Superior temporal gyrus (tissue), 1 donor: ENCODE results near the gene SLC1A5.
"Not testable (repeated sequence)": the region's sequence is repeated elsewhere in the genome, so short reads cannot be mapped to it uniquely, and the experiment has no call there.

Source experiments
- DNase-seq: peaks from one replicate; pipeline ENCODE4 v3.0.0-alpha.2; 2016; ENCODE audit errors: extremely low spot score

The SLC1A5 gene

DNA sequence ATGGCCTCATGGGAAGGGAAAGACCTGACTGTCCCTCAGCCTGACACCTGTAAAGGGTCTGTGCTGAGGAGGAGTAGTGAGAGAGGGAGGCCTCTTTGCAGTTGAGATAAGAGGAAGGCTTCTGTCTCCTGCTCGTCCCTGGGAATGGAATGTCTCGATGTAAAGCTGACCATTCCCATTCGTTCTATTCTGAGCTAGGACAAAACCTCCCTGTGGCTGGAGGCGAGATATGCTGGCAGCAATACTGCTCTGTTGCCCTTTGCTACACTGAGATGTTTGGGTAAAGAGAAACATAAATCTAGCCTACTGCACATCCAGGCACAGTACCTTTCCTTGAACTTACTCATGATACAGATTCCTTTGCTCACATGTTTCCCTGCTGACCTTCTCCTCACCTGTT is 19.6 kb downstream of the SLC1A5 start:
- DNase-seq: not testable (repeated sequence)

DNA sequence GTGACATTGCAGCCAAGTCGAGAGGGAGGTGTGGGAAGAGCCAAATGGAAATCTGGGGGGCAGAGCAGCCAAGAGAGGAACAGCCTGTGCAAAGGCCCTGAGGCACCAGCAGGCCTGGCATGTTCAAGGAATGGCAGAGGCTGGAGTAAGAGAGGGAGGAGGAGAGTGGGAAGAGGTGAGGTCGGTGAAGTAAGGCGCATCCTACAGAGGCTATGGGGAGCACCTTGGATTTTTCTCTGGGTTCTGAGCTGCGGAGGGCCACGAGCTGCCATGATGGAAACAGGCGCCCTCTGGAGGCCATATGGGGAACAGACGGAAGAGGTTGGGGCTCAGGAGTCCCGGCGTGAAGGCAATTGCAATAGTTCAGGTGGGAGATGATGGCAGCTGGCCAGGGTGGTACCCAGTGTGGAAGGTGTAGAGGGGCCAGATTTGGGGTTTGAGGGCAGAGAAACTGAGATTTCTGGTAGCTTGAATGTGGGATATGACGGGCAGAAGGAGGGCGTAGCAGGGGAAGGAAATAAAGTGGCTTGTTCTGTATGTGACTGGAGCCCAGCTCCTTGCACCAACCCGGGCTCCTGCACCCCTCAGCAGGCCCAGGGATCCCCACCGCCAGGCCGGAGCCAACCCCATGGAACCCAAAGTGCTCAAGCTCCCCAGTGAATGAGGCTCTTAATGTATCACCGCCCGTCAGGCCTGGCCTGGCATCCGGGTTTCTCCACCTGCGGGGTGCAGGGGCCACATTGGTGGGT is 21.7 kb downstream of the SLC1A5 start:
- no peak for DNase-seq

DNA sequence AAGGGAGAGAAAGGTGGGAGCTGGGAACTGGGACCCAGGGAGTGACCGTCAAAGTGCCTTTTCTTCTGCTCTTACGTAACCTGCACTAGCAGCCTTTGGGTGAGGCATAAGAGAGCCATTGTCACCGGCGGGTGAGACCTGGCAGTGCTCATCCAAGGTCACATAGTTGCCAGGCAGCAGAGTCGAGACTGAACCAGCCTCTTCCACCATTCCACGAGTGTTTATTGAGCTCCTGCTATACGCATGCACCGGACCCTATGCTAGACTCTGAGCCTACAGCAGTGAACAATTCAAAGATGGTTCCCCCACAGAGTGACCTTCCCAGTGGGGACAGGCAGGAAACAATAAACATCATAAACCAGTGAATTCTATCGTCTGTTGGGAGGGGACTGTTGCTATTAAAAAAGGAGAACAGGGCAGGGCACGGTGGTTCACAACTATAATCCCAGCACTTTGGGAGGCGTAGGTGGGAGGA is 23.5 kb downstream of the SLC1A5 start:
- DNase-seq: no peak

DNA sequence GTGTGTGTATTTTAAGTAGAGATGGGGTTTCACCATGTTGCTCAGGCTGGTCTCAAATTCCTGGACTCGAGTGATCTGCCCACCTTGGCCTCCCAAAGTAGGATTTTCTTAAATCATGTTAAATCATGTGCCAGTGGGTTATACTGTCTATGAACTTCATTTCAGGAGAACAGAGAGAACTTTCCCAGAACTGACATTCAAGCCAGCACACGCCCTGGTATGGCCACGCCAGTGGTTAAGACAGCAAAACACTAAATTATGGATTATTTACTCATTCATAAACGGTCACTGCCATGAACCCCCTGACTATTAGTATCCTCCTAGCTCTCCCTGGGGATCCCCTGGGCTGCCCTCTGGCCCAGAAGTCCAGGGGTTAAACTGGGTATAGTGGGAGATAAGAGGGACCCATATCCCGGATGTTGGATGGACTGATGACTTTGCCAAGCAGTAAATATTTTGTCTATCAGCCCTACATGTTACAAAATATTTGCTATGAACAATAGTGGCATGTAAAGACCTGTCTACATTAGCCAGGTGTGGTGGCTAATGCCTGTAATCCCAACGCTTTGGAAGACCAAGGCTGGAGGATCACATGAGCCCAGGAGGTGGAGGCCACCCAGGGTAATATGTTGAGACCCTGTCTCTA is 26.0 kb downstream of the SLC1A5 start:
- DNase-seq: no peak

DNA sequence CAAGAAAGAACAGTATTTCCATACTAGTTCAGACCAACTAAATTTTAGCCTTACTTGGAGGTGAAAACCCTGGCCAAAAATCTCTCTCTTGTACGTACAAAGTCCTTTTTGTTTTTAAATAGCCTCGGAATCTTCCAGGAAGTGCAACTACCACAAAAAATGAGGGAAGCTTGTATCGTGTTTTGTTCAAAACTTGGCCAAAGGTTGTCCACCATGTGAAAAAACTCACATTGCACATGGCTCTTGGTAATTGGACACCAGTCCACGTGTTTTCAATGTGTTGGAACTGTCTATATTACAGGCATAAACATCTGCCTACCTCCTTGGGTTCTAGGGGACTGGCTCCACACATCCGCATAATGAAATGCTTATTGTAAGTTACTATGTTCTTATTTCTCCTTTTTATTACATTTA is 27.0 kb downstream of the SLC1A5 start:
- no peak for DNase-seq

DNA sequence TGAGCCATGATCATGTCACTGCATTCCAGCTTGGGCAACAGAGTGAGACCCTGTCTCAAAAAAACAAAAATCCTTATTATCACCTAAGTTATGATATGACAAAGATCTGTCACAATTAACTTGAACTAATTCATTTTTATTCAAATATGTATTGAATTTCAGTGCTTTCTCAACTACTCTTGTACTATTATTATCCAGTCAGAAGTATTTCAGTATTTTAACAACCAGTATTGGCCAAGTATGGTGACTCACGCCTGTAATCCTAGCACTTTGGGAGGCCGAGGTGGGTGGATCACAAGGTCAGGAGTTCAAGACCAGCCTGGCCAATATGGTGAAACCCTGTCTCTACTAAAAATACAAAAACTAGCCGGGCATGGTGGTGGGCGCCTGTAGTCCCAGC is 27.5 kb downstream of the SLC1A5 start:
- not testable (repeated sequence) for DNase-seq

DNA sequence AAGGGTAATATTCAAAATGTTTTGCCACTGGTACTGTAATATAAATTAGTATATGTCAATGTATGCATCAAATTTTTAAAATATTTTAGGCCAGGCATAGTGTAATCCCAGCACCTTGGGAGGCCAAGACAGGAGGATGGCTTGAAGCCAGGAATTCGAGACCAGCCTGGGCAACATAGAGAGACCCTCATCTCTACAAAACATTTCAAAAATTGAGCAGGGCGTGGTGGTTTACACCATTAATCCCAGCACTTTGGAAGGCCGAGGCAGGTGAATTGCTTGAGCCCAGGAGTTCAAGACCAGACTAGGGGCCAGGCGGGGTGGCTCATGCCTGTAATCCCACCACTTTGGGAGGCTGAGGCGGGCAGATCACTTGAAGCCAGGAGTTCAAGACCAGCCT is 28.0 kb downstream of the SLC1A5 start:
- no peak for DNase-seq

DNA sequence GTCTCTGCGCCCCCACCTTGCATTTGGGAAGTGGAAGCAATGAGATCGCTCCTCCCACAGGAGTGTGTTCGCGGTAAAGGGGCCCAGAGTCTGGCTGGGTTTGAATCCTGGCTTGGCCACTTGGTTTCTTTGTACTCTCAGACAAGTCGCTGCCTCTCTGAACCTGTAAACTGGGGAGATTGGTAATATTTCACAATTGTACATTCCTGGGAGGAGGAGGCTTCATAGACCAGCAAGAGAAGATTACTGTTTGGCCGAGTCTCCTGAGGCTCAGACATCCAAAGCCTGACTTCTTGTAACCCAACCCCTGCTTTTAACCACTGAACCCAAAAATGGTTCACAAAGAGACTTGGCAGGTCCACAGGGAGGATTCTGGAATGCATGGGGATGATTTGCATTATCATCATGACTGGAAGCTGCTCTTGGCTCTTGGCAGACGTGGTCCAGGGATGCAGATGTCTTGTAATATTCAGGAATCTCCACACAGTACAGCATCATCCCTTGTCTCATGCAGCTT is 28.5 kb downstream of the SLC1A5 start:
- no peak for DNase-seq

DNA sequence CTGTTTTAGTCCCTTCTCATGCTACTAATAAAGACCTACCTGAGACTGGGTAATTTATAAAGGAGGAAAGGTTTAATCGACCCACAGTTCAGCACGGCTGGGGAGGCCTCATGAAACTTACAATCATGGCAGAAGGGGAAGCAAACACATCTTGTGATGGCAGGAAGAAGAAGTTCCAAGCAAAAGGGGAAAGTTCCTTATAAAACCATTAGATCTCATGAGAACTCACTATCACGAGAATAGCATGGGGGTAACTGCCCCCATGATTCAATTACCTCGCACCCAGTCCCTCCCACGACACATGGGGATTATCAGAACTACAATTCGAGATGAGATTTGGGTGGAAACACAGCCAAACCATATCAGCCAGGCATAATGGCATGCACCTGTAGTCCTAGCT is 29.2 kb downstream of the SLC1A5 start:
- no peak for DNase-seq

DNA sequence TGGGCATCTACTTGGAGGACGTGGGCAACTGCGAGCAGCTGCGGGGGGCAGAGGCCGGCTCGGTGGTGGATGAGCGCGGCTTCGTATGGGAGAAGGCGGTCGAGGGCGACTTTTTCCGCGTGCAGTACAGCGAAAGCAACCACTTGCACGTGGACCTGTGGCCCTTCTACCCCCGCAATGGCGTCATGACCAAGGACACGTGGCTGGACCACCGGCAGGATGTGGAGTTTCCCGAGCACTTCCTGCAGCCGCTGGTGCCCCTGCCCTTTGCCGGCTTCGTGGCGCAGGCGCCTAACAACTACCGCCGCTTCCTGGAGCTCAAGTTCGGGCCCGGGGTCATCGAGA is 31.9 kb downstream of the SLC1A5 start:
- no peak for DNase-seq

DNA sequence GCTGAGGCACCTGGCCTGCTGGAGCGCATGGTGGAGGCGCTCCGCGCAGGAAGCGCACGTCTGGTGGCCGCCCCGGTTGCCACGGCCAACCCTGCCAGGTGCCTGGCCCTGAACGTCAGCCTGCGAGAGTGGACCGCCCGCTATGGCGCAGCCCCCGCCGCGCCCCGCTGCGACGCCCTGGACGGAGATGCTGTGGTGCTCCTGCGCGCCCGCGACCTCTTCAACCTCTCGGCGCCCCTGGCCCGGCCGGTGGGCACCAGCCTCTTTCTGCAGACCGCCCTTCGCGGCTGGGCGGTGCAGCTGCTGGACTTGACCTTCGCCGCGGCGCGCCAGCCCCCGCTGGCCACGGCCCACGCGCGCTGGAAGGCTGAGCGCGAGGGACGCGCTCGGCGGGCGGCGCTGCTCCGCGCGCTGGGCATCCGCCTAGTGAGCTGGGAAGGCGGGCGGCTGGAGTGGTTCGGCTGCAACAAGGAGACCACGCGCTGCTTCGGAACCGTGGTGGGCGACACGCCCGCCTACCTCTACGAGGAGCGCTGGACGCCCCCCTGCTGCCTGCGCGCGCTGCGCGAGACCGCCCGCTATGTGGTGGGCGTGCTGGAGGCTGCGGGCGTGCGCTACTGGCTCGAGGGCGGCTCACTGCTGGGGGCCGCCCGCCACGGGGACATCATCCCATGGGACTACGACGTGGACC is 32.4 kb downstream of the SLC1A5 start:
- DNase-seq: no peak

DNA sequence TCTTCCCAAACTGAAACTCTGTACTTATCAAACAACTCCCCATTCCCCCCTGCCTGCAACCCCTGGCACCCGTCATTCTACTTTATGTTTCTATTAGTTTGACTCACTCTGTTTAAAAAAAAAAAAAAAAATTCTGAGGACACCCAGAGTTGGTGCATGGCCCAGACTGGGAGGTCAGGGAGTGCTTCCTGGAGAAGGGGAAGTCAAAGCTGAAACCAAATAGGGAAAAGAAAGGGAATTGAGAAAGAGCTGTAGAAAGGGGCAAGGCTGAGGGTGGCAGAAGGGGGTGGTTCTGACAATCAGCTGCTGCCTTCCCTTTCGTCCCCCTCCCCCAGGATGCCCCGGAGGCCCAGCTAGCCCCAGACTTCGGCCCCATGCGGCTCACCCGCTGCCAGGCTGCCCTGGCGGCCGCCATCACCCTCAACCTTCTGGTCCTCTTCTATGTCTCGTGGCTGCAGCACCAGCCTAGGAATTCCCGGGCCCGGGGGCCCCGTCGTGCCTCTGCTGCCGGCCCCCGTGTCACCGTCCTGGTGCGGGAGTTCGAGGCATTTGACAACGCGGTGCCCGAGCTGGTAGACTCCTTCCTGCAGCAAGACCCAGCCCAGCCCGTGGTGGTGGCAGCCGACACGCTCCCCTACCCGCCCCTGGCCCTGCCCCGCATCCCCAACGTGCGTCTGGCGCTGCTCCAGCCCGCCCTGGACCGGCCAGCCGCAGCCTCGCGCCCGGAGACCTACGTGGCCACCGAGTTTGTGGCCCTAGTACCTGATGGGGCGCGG is 33.1 kb downstream of the SLC1A5 start:
- no peak for DNase-seq

DNA sequence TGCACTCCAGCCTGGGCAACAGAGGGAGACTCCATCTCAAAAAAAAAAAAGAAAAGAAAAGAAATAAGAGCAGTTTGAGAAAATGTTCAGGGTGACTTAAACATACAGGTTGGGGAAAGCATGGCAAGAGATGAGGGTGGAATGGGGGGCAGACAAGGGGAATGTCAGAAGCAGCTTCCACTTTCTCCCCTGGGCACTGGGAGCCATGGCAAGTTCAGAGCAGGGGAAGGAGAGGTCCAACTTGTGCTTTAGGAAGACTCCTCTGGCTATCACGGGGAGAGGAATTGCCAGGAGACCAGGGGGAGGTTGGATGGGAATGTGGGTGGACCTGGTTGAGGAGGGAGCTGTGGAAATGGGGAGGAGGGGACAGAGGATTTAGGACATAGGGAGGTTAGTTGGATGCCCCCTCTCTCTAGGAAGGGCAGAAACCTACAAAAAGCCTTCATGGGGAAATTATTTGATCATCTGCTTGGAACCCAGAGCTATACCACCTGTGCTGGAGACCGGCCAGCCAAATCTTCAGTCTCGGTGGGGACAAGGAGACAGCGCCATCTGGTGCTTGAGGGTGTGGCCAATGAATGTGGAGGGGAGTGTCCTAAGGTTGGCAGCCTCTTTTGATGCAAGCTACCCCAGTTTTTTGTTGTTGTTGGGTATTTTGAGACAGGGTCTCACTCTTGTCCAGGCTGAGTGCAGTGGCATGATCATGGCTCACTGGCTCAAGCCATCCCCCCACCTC is 34.8 kb downstream of the SLC1A5 start:
- no peak for DNase-seq

DNA sequence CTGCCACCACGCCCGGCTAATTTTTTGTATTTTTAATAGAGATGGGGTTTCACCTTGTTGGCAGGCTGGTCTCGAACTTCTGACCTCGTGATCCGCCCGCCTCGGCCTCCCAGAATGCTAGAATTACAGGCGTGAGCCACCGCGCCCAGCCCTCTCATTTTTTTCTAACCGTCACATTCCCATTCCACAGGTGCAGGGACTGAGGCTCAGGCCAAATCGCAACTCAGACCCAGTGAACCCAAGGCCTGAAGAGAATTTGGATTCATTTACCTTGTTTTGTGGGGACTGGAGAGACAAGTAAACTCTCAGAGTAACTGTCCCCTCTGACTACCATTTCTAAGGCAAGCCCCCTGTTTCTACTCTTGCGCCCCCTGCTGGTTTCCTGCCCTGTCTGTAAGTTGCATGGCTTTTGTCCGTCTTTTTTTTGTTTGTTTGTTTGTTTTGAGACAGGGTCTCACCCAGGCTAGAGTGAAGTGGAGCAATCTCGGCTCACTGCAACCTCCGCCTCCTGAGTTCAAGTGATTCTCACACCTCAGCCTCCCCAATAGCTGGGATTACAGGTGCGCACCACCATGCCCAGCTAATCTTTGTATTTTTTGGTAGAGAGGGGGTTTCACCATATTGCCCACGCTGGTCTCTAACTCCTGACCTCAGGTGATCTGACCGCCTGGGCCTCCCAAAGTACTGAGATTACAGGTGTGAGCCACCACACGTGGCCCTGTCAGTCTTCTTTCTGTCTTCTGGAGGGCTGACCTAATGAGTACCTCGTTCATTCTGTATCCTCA is 39.9 kb downstream of the SLC1A5 start:
- no peak for DNase-seq

DNA sequence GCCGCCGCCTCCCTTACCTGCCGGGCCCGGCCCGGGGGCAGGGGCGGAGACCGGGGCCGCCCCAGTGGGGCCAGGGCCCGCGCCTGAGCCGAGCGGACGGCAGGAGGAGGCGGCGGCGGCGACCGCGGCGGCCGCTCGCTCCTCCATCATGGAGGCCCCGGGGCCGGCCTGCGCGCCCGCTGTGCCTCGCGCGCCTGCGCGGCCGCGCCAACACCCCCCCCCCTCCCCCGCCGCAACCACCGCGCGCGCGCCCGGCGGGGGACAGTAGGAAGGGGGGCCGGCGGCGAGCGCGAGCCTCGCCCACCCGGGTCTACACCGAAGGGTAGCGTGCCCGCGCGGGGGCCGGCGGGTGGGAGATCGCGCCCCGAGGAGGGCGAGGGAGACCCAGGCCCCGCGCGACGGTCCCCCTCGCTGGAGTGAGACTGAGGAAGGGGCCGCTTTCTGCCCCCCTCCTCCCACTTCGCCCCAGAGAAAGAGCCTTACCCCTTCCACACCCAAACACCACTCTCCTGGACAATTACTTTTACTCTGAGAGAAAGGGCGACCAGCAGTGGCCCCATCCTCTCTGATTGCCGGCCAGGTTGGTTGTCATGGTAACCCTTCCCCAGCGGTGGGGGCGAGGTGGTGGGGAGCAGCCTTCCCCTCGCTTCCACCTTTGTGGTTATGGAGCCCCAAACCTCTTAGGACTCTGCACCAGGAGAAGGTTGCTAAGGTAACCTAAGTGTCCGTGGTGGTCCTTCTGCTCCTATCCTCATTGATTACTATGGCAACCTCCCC is 41.9 kb downstream of the SLC1A5 start, which contains the start of gene STRN4:
STRN4 (minus strand) TSS at position 170 of the 777 bp plus-strand sequence; CDS start at position 150, 20 bp downstream.
- no peak for DNase-seq

DNA sequence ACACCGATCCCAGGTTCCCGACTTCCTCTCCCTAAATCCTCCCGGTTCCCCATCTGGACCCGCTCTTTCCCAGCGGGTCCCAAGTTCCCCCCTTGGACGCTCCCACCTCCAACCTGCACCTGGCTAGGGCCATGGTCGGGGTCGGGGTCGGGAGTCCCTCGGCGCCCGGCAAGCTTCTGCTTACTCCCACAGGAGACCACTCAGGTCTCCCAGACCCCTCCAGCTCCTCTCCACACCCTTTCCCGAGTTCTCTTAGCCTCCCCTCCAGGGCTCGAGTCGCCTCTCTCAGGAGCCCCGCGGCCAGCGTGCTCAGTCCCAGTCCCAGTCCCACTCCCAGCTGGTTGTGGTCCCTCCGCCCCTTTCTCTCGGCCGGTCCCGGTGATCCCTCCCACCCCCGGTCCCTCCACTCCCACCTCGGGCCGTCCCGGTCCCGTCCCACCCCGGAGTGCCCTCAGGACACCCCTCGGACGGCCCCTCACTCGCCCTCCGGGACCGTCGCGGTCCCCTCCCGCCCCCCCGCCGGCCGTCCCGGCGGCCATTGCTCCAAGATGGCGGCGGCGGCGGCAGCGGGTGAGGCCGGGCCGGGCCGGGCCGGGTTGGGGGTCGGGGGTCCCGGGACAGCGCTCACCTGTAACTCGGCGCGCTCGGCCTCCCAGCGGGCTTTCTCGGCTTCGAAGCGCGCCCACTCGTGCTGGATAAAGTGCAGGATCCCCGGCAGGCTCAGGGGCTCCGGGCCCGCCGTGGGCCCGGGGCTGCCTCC is 42.7 kb downstream of the SLC1A5 start, which contains the start of gene FKRP:
FKRP (plus strand) TSS at position 537 of the 760 bp plus-strand sequence. CDS start 9,394 bp downstream, outside the sequence.
- DNase-seq: no peak

DNA sequence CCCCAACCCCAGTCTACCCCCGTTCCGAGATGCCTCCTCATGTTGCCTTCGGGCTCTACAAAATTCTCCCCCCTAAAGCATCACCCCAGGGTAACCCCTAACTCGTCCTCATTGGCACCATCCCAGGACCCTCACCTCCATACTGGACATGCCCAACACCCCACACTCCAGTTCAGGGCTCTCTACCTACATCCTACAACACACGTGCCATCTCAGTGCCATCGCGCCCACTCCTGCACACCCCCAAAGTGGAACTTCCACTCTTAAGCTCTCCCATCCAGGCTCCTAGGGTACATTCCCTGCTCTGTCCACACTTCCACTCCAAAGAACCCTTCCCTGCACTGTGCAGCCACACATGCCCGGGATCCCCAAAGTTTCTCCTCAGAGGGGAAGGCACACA is 43.4 kb downstream of the SLC1A5 start:
- DNase-seq: no peak

DNA sequence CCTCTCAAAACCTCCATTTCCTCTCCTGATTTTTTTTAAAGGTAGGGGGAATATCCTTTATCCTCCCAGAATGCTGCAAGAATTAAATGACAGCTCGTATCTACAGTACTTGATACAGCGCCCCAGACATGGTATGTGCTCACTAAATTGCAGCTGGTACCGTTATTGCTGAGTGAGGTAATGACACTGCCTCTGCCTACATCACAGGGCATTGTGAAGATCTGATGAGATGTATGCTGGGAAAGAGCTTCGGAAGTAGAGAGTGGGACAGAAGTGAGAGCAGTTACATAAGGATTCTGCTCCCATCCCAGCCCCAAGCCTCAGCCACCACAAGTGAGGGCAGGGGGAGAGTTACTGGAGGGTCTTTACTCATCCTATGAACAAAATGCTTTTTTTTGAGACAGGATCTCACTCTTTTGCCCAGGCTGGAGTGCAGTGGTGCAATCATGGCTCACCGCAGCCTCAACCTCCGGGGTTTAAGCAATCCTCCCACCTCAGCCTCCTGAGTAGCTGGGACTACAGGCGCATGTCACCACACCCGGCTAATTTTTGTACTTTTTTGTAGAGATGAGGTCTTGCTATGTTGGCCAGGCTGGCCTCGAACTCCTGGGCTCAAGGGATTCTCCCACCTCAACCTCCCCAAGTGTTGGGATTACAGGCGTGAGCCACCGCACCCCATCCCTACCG is 44.2 kb downstream of the SLC1A5 start:
- DNase-seq: no peak
